Measurements from ENCODE around the gene RALGPS1. TPM values are rescaled to one million over a fixed set of nuclear protein-coding genes. Genes with fewer than 3 reads are reported as not detected.

Gene RALGPS1
- total RNA-seq, 2 donors from 2014 or later = 9.7 to 17.7 TPM

GRCh38 chr9:127064335-127064734, 149.8 kb downstream of the RALGPS1 start:
- DNase-seq (ENCODE audit: low spot score) = no peak
- H3K36me3 ChIP-seq = no peaks in the 10 kb centered on the region
- H3K9me3 ChIP-seq = no peaks in the 10 kb centered on the region
- no peak for TF ChIP-seq CTCF (IDR thresholded peaks at IDR 0.05)
- no peak overlapping the region for H3K4me3 ChIP-seq
- no peaks in the 10 kb centered on the region for H3K27me3 ChIP-seq
- no peaks in the 10 kb centered on the region for H3K4me1 ChIP-seq
- H3K27ac ChIP-seq = no peak overlapping the region

GRCh38 chr9:127065592-127065991, 151.0 kb downstream of the RALGPS1 start:
- Histone ChIP-seq H3K36me3 (no peaks in the 10 kb centered on the region), H3K27me3 (no peaks in the 10 kb centered on the region), H3K4me3 (no peak overlapping the region), H3K4me1 (no peaks in the 10 kb centered on the region), H3K27ac (no peak overlapping the region), H3K9me3 (no peaks in the 10 kb centered on the region)
- DNase-seq (ENCODE audit: low spot score) = no peak
- TF ChIP-seq CTCF (IDR thresholded peaks at IDR 0.05) = no peak

GRCh38 chr9:127066060-127066850, 151.7 kb downstream of the RALGPS1 start:
- Histone ChIP-seq H3K27me3 (no peaks in the 10 kb centered on the region), H3K4me1 (no peaks in the 10 kb centered on the region), H3K27ac (no peak overlapping the region), H3K36me3 (no peaks in the 10 kb centered on the region), H3K9me3 (no peaks in the 10 kb centered on the region), H3K4me3 (no peak overlapping the region)
- TF ChIP-seq CTCF (IDR thresholded peaks at IDR 0.05) = no peak
- no peak for DNase-seq (ENCODE audit: low spot score)

- no peak for DNase-seq (ENCODE audit: low spot score)
- H3K27me3 ChIP-seq = no peaks in the 10 kb centered on the region
- no peaks in the 10 kb centered on the region for H3K4me1 ChIP-seq
- no peaks in the 10 kb centered on the region for H3K36me3 ChIP-seq
- H3K27ac ChIP-seq = no peak overlapping the region
- no peak for TF ChIP-seq CTCF (IDR thresholded peaks at IDR 0.05)
- H3K9me3 ChIP-seq = no peaks in the 10 kb centered on the region
- no peak overlapping the region for H3K4me3 ChIP-seq
These were observed 152.2 kb downstream of the RALGPS1 start for GRCh38 chr9:127066851-127067136.

- TF ChIP-seq CTCF (IDR thresholded peaks at IDR 0.05) = no peak
- no peaks in the 10 kb centered on the region for H3K27me3 ChIP-seq
These were observed 153.1 kb downstream of the RALGPS1 start for GRCh38 chr9:127067603-127068220.

More at GRCh38 chr9:127067603-127068220, 153.1 kb downstream of the RALGPS1 start:
- Histone ChIP-seq H3K36me3 (no peaks in the 10 kb centered on the region), H3K4me1 (no peaks in the 10 kb centered on the region), H3K9me3 (no peaks in the 10 kb centered on the region), H3K4me3 (no peak overlapping the region), H3K27ac (no peak overlapping the region)
- no peak for DNase-seq (ENCODE audit: low spot score)

Measured in right atrium auricular region (tissue), 2 donors.